ENCODE measurements around the gene PLPP2. TPM values are rescaled to one million over a fixed set of nuclear protein-coding genes. Genes with fewer than 3 reads are reported as not detected.
"Not testable (repeated sequence)": the region's sequence is repeated elsewhere in the genome, so short reads cannot be mapped to it uniquely, and the experiment has no call there.

PLPP2 gene
- total and polyA plus RNA-seq, 2 experiments from 2014 or later: 9.9 to 20.2 TPM

DNA sequence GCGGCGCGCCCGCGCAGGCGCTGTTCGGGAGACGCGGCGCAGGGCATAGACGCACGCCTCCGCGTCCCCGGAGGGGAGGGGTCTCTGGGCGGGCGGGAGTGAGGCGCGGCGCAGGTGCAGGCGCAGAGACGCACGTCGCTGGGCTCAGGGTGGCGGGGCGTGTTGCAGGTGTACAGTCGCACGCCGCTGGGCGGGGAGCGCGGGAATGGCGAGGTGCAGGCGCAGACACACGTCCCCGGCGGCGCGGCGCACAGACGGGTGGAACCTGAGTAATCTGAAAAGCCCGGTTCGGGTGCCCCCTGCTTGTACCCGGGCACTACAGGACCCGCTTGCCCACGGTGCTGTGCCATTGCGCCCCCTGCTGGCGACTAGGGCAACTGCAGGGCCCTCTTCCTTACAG is 44.7 kb downstream of the PLPP2 start:
- WGBS (ENCODE audit: low lambda C conversion rate, missing lambda C conversion rate): 93% methylated on average over 5 of the region's 48 CpGs
- TF ChIP-seq EZH2phosphoT487 (IDR thresholded peaks at IDR 0.05; ENCODE audit: low read depth, severe bottlenecking, unreplicated experiment): no peak
- TF ChIP-seq, protein P1, sequence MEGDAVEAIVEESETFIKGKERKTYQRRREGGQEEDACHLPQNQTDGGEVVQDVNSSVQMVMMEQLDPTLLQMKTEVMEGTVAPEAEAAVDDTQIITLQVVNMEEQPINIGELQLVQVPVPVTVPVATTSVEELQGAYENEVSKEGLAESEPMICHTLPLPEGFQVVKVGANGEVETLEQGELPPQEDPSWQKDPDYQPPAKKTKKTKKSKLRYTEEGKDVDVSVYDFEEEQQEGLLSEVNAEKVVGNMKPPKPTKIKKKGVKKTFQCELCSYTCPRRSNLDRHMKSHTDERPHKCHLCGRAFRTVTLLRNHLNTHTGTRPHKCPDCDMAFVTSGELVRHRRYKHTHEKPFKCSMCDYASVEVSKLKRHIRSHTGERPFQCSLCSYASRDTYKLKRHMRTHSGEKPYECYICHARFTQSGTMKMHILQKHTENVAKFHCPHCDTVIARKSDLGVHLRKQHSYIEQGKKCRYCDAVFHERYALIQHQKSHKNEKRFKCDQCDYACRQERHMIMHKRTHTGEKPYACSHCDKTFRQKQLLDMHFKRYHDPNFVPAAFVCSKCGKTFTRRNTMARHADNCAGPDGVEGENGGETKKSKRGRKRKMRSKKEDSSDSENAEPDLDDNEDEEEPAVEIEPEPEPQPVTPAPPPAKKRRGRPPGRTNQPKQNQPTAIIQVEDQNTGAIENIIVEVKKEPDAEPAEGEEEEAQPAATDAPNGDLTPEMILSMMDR (IDR thresholded peaks at IDR 0.05; ENCODE audit: poor library complexity): no peak
- no peak for TF ChIP-seq EZH2 (IDR thresholded peaks at IDR 0.05; ENCODE audit: borderline replicate concordance)
- DNase-seq (ENCODE audit: low spot score): peak; percentile 7

DNA sequence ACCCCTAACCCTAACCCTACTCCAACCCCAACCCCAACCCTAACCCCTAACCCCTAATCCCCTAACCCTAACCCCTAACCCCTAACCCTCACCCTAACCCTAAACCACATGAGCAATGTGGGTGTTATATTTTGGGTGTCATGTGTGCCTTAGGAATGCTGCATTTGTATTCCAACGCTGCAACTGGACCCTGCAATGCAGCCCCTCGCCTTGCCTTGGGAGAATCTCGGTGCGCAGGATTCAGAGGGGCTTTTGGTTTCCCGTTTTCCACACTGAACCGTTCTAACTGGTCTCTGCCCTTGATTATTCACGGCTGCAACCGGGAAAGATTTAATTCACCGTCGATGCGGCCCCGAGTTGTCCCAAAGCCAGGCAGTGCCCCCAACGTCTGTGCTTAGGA is 45.3 kb downstream of the PLPP2 start:
- not testable (repeated sequence) for H3K9me2 ChIP-seq (replicated peaks; ENCODE audit: insufficient read depth); H3K4me2 ChIP-seq; H4K20me1 ChIP-seq (ENCODE audit: insufficient read depth, poor library complexity, severe bottlenecking); H3K4me1 ChIP-seq (ENCODE audit: insufficient read depth); H3K9me3 ChIP-seq (ENCODE audit: low read depth); H3K27ac ChIP-seq; H3K4me3 ChIP-seq; H3K79me2 ChIP-seq; DNase-seq (ENCODE audit: low spot score); H3K27me3 ChIP-seq; H3K36me3 ChIP-seq (replicated peaks; ENCODE audit: insufficient read depth, low read depth); H2AFZ ChIP-seq
- WGBS (ENCODE audit: low lambda C conversion rate, missing lambda C conversion rate): 87% methylated on average over 13 of the region's 13 CpGs

More for the DNA sequence above, 44.7 kb downstream of the PLPP2 start:
- Histone ChIP-seq H3K4me3 (no peak overlapping the region), H3K4me2 (no peak overlapping the region), H3K36me3 (replicated peaks; ENCODE audit: insufficient read depth, low read depth) (no peaks in the 10 kb centered on the region), H3K4me1 (ENCODE audit: insufficient read depth) (no peaks in the 10 kb centered on the region), H3K27me3 (no peaks in the 10 kb centered on the region), H3K9me3 (ENCODE audit: low read depth) (no peaks in the 10 kb centered on the region), H3K9me2 (replicated peaks; ENCODE audit: insufficient read depth) (no peaks in the 10 kb centered on the region), H4K20me1 (ENCODE audit: insufficient read depth, poor library complexity, severe bottlenecking) (no peaks in the 10 kb centered on the region), H3K79me2 (no peaks in the 10 kb centered on the region), H2AFZ (no peak overlapping the region), H3K27ac (no peak overlapping the region)

DNA sequence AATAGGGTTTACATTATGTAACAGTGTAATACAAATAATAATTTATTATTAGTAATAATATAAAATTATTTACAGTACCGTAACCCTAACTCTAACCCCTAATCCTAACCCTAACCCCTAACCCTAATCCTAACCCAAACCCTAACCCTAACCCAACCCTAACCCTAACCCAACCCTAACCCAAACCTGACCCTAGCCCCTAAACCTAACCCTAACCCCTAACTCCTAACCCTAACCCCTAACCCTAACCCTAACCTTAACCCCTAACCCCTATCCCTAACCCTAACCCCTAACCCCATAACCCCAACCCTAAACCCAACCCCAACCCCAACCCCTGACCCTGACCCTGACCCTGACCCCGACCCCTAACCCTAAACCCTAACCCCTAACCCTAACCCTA is 45.7 kb downstream of the PLPP2 start:
- WGBS (ENCODE audit: low lambda C conversion rate, missing lambda C conversion rate): 100% methylated on average over 1 of the region's 2 CpGs
- H3K4me3 ChIP-seq: no peak overlapping the region
- TF ChIP-seq EZH2 (IDR thresholded peaks at IDR 0.05; ENCODE audit: borderline replicate concordance): no peak
- TF ChIP-seq, protein P1 (IDR thresholded peaks at IDR 0.05; ENCODE audit: poor library complexity): no peak
- TF ChIP-seq EZH2phosphoT487 (IDR thresholded peaks at IDR 0.05; ENCODE audit: low read depth, severe bottlenecking, unreplicated experiment): no peak

More for the DNA sequence above, 45.7 kb downstream of the PLPP2 start:
- Histone ChIP-seq H3K27ac (no peak overlapping the region), H3K36me3 (replicated peaks; ENCODE audit: insufficient read depth, low read depth) (no peaks in the 10 kb centered on the region), H4K20me1 (ENCODE audit: insufficient read depth, poor library complexity, severe bottlenecking) (no peaks in the 10 kb centered on the region), H2AFZ (no peak overlapping the region), H3K79me2 (no peaks in the 10 kb centered on the region), H3K9me3 (ENCODE audit: low read depth) (no peaks in the 10 kb centered on the region), H3K27me3 (no peaks in the 10 kb centered on the region), H3K4me1 (ENCODE audit: insufficient read depth) (no peaks in the 10 kb centered on the region), H3K9me2 (replicated peaks; ENCODE audit: insufficient read depth) (no peaks in the 10 kb centered on the region), H3K4me2 (no peak overlapping the region)
- DNase-seq (ENCODE audit: low spot score): no peak

Other genes with a start within 250 kb of the PLPP2 start
- not detected in 2 replicates for gene OR4F17, start 184.3 kb downstream of the PLPP2 start, total RNA-seq
- gene OR4F17, start 184.3 kb downstream of the PLPP2 start, polyA plus RNA-seq: not detected in 2 replicates
- gene MIER2, start 53.4 kb upstream of the PLPP2 start, total RNA-seq: 8.4 and 9.9 TPM in 2 replicates
- 46.6 and 47.3 TPM in 2 replicates for gene MIER2, start 53.4 kb upstream of the PLPP2 start, polyA plus RNA-seq
- 1.9 and 3.4 TPM in 2 replicates for gene C2CD4C, start 117.7 kb upstream of the PLPP2 start, total RNA-seq
- gene C2CD4C, start 117.7 kb upstream of the PLPP2 start, polyA plus RNA-seq: 2.7 and 4.6 TPM in 2 replicates
- 50.3 and 50.8 TPM in 2 replicates for gene SHC2, start 169.6 kb upstream of the PLPP2 start, total RNA-seq
- gene SHC2, start 169.6 kb upstream of the PLPP2 start, polyA plus RNA-seq: 111 and 127 TPM in 2 replicates
- 1.2 and 4.0 TPM in 2 replicates for gene MADCAM1, start 205.1 kb upstream of the PLPP2 start, total RNA-seq
- gene MADCAM1, start 205.1 kb upstream of the PLPP2 start, polyA plus RNA-seq: 1.8 and 2.9 TPM in 2 replicates
- 35.8 and 44.9 TPM in 2 replicates for gene TPGS1, start 216.1 kb upstream of the PLPP2 start, total RNA-seq
- 61.0 and 69.0 TPM in 2 replicates for gene TPGS1, start 216.1 kb upstream of the PLPP2 start, polyA plus RNA-seq
- gene CDC34, start 240.4 kb upstream of the PLPP2 start, total RNA-seq: 89.9 and 105 TPM in 2 replicates
- gene CDC34, start 240.4 kb upstream of the PLPP2 start, polyA plus RNA-seq: 196 and 197 TPM in 2 replicates

Measured in hepatocyte (in vitro differentiated cells).